ENCODE results near the gene OSBP.

OSBP gene

DNA sequence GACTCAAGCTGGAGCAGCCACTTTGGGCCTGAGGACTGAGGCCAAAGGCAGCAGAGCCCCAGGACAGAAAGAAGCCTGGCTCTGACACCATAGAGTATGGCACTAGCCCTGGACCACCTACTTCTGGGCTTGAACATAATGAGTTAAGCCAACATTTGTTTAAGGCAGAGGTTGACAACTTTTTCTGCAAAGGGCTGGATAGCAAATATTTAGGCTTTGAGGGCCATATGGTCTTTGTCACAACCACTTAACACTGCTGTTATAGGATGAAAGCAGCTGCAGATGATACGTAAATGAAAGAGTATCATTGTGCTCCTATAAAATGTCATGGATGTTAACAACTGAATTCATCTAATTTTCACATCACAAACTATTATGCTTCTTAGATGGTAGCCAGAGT lies 16.6 kb downstream of the OSBP start:
- TF ChIP-seq POLR2AphosphoS5 (IDR thresholded peaks at IDR 0.05; ENCODE audit: low read depth), result no peak
- Histone ChIP-seq H3K27me3 (ENCODE audit: insufficient read depth, poor library complexity, severe bottlenecking) (no peaks in the 10 kb centered on the region), H3K27ac (replicated peaks) (no peak overlapping the region), H3K4me3 (replicated peaks; ENCODE audit: insufficient read depth, low read length) (no peak overlapping the region)
- DNase-seq (ENCODE audit: low read depth in 1 of 2, low spot score in 1 of 2), result no peak

DNA sequence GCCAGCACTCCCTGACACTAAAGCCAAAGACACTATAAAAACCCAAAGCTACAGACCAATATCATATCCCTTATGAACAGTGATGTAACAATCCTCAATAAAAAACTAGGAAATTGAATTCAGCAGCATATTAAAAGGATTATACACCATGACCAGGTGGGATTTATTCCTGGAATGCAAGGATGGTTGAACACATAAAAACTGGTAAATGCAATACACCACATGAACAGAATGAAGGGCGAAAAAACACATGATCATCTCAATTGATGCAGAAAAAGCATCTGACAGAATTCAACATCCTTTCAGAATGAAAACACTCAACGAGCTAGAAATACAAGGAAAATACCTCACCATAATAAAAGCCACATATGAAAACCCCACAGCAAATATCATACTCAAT lies 31.3 kb downstream of the OSBP start:
- H3K4me3 ChIP-seq (replicated peaks; ENCODE audit: insufficient read depth, low read length), result no peak overlapping the region
- TF ChIP-seq, protein P1, sequence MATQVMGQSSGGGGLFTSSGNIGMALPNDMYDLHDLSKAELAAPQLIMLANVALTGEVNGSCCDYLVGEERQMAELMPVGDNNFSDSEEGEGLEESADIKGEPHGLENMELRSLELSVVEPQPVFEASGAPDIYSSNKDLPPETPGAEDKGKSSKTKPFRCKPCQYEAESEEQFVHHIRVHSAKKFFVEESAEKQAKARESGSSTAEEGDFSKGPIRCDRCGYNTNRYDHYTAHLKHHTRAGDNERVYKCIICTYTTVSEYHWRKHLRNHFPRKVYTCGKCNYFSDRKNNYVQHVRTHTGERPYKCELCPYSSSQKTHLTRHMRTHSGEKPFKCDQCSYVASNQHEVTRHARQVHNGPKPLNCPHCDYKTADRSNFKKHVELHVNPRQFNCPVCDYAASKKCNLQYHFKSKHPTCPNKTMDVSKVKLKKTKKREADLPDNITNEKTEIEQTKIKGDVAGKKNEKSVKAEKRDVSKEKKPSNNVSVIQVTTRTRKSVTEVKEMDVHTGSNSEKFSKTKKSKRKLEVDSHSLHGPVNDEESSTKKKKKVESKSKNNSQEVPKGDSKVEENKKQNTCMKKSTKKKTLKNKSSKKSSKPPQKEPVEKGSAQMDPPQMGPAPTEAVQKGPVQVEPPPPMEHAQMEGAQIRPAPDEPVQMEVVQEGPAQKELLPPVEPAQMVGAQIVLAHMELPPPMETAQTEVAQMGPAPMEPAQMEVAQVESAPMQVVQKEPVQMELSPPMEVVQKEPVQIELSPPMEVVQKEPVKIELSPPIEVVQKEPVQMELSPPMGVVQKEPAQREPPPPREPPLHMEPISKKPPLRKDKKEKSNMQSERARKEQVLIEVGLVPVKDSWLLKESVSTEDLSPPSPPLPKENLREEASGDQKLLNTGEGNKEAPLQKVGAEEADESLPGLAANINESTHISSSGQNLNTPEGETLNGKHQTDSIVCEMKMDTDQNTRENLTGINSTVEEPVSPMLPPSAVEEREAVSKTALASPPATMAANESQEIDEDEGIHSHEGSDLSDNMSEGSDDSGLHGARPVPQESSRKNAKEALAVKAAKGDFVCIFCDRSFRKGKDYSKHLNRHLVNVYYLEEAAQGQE (IDR thresholded peaks at IDR 0.05; ENCODE audit: insufficient replicate concordance, low read depth), result no peak
- TF ChIP-seq GABPA (IDR thresholded peaks at IDR 0.05; ENCODE audit: low read depth) (no peak), SPI1 (IDR thresholded peaks at IDR 0.05; ENCODE audit: borderline replicate concordance, low read depth) (no peak), POLR2AphosphoS5 (IDR thresholded peaks at IDR 0.05; ENCODE audit: low read depth) (no peak)
- TF ChIP-seq, protein P2, sequence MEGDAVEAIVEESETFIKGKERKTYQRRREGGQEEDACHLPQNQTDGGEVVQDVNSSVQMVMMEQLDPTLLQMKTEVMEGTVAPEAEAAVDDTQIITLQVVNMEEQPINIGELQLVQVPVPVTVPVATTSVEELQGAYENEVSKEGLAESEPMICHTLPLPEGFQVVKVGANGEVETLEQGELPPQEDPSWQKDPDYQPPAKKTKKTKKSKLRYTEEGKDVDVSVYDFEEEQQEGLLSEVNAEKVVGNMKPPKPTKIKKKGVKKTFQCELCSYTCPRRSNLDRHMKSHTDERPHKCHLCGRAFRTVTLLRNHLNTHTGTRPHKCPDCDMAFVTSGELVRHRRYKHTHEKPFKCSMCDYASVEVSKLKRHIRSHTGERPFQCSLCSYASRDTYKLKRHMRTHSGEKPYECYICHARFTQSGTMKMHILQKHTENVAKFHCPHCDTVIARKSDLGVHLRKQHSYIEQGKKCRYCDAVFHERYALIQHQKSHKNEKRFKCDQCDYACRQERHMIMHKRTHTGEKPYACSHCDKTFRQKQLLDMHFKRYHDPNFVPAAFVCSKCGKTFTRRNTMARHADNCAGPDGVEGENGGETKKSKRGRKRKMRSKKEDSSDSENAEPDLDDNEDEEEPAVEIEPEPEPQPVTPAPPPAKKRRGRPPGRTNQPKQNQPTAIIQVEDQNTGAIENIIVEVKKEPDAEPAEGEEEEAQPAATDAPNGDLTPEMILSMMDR (IDR thresholded peaks at IDR 0.05; ENCODE audit: insufficient read depth, low read length), result no peak
- no peak for DNase-seq (ENCODE audit: low read depth in 1 of 2, low spot score in 1 of 2)
- no peaks in the 10 kb centered on the region for H3K27me3 ChIP-seq (ENCODE audit: insufficient read depth, poor library complexity, severe bottlenecking)
- H3K27ac ChIP-seq (replicated peaks), result no peak overlapping the region

DNA sequence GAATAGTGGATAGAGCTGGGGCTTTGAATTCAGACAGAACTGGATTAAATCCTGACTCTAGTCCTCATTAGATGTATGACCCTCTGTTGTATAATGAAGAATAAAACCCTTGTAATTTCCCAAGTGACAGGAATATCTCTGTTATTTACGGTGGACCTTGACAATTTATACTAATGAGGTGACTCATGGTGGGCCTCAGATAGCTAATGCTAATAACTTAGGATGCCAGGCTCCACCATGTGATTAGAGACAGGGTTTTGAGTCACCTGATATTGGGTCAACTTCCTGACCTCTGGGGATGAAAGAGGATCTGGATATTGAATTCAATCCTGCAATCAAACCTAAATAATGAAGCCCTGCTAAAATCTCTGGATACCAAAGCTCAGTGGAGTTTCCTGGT lies 33.6 kb downstream of the OSBP start:
- Histone ChIP-seq H3K27me3 (ENCODE audit: insufficient read depth, poor library complexity, severe bottlenecking) (no peaks in the 10 kb centered on the region), H3K4me3 (replicated peaks; ENCODE audit: insufficient read depth, low read length) (no peak overlapping the region), H3K27ac (replicated peaks) (no peak overlapping the region)
- no peak for DNase-seq (ENCODE audit: low read depth in 1 of 2, low spot score in 1 of 2)
- no peak for TF ChIP-seq SPI1 (IDR thresholded peaks at IDR 0.05; ENCODE audit: borderline replicate concordance, low read depth)
- no peak for TF ChIP-seq GABPA (IDR thresholded peaks at IDR 0.05; ENCODE audit: low read depth)

DNA sequence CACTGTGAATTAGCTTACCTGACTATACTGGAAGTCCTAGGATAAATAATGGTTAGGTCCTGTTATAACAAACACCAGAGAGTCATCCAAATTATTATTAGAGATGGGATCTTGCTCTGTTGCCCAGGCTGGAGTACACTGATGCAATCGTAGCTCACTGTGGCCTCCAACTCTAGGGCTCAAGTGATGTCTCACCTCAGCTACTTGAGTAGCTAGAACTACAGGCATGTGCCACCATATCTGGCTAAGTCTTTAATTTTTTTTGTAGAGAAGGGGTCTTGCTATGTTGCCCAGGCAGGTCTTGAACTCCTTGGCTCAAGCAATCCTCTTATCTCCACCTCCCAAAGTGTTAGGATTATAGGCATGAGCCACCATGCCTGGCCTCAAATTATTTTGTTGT lies 37.2 kb downstream of the OSBP start:
- Histone ChIP-seq H3K4me3 (replicated peaks; ENCODE audit: insufficient read depth, low read length) (no peak overlapping the region), H3K27ac (replicated peaks) (no peak overlapping the region), H3K27me3 (ENCODE audit: insufficient read depth, poor library complexity, severe bottlenecking) (no peaks in the 10 kb centered on the region)
- no peak for TF ChIP-seq SPI1 (IDR thresholded peaks at IDR 0.05; ENCODE audit: borderline replicate concordance, low read depth)
- no peak for TF ChIP-seq POLR2AphosphoS5 (IDR thresholded peaks at IDR 0.05; ENCODE audit: low read depth)
- TF ChIP-seq, protein P2 (IDR thresholded peaks at IDR 0.05; ENCODE audit: insufficient read depth, low read length), result no peak
- no peak for TF ChIP-seq GABPA (IDR thresholded peaks at IDR 0.05; ENCODE audit: low read depth)
- TF ChIP-seq, protein P1 (IDR thresholded peaks at IDR 0.05; ENCODE audit: insufficient replicate concordance, low read depth), result no peak
- no peak for DNase-seq (ENCODE audit: low read depth in 1 of 2, low spot score in 1 of 2)

DNA sequence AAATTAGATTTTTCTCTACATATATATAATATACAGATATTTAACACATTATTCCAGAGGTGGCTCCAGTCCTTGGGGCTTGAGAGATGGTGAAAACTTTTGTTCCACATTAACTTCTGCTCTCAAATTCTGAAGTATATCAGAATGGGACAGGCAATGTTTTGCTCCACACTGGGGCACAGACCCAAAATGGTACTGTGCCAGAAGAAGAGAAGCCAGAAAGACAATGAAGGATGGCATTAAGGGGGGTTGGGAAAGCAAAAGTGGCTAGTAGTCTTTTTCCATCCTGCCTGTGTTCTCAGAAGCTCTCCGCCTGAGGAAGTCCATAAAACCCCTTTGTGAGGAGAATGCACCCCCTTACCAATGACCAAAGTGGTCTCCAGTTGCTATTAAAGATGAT lies 40.1 kb downstream of the OSBP start:
- Histone ChIP-seq H3K27me3 (ENCODE audit: insufficient read depth, poor library complexity, severe bottlenecking) (no peaks in the 10 kb centered on the region), H3K27ac (replicated peaks) (no peak overlapping the region), H3K4me3 (replicated peaks; ENCODE audit: insufficient read depth, low read length) (no peak overlapping the region)
- DNase-seq (ENCODE audit: low read depth in 1 of 2, low spot score in 1 of 2), result no peak
- TF ChIP-seq SPI1 (IDR thresholded peaks at IDR 0.05; ENCODE audit: borderline replicate concordance, low read depth) (no peak), POLR2AphosphoS5 (IDR thresholded peaks at IDR 0.05; ENCODE audit: low read depth) (no peak), GABPA (IDR thresholded peaks at IDR 0.05; ENCODE audit: low read depth) (no peak)
- TF ChIP-seq, protein P2 (IDR thresholded peaks at IDR 0.05; ENCODE audit: insufficient read depth, low read length), result no peak
- TF ChIP-seq, protein P1 (IDR thresholded peaks at IDR 0.05; ENCODE audit: insufficient replicate concordance, low read depth), result no peak
